MM.1S (cell line): ENCODE data around the gene DYRK4.

ENCODE experiments used
- CTCF ChIP-seq: fragments of 300-600 bp; sonication (generic); IDR thresholded peaks from 2 replicates; pipeline ENCODE4 v1.5.1; 2016; ENCODE audit warnings: antibody characterized with exemption, low read length, mixed read lengths
- EZH2 ChIP-seq: fragments of 300-600 bp; sonication (generic); optimal IDR thresholded peaks from 2 replicates; pipeline ENCODE3; 2017; ENCODE audit warnings: low read depth, mild to moderate bottlenecking, antibody characterized with exemption, low read length, mixed read lengths

GRCh38 chr12:4580281-4580688, 18.3 kb downstream of the DYRK4 start:
- TF ChIP-seq CTCF (no peak), EZH2 (no peak)
